Occipital lobe (tissue), 2 donors: ENCODE measurements around the gene IL17RD. TPM values are rescaled to one million over a fixed set of nuclear protein-coding genes. Genes with fewer than 3 reads are reported as not detected.
"Not testable (repeated sequence)": the region's sequence is repeated elsewhere in the genome, so short reads cannot be mapped to it uniquely, and the experiment has no call there.

Experiments
- DNase-seq: peaks from one replicate; lab custom pipeline; 2025; lab: John Stamatoyannopoulos, UW
- total RNA-seq: library from RNA; depleted of rRNA; stranded (reverse); fragments of >200 nt; gene quantifications from one replicate; pipeline ENCODE4 v1.2.3, GENCODE V29; 2014

The IL17RD gene
- total RNA-seq, 1 donor from 2014 or later = 38.1 TPM

DNA sequence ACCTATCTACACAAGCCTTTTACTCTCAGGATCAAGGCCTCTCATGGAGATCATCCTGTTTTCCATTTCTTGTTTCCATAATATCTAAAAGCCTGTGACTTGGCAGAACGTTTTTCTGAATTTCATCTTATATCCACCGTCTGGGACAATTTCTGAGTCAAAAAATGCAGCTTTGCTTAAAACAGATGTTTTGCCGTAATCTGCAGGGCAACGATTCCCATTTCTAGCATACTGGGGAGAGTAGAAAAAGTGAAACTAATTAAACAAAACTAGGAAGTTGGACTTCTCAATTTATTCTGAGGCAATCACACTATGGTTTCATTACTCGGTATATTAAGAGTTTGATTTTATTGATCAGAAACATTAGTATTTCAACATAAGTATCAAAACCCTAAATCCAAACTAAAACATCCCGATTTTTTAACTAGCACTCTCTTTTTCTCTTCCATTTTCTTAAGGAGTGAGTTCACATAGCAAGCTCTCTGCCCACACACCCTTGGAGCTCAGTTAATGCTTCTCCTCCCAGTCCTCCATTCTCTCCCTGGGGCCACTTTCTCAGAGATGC is 71.1 kb downstream of the IL17RD start:
- no peak for DNase-seq

DNA sequence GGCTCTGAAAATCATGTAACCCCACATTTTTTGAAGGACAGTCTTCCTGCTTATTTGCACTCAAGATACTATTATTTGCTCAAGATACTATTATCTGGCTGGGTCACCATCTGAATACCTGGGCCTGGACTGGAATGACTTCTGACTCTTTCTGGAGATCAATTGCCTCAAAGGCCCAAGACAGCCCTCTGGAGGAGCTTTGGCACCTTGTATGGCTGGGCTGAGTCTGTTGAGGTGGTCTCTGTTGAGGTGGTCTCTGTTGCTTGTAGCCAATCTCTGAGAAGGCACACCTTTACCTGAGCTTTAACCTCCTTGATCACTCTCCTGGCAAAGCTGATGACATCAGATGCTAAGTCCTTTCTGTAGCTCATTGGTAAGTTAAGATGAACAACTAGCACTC is 71.7 kb downstream of the IL17RD start:
- no peak for DNase-seq

DNA sequence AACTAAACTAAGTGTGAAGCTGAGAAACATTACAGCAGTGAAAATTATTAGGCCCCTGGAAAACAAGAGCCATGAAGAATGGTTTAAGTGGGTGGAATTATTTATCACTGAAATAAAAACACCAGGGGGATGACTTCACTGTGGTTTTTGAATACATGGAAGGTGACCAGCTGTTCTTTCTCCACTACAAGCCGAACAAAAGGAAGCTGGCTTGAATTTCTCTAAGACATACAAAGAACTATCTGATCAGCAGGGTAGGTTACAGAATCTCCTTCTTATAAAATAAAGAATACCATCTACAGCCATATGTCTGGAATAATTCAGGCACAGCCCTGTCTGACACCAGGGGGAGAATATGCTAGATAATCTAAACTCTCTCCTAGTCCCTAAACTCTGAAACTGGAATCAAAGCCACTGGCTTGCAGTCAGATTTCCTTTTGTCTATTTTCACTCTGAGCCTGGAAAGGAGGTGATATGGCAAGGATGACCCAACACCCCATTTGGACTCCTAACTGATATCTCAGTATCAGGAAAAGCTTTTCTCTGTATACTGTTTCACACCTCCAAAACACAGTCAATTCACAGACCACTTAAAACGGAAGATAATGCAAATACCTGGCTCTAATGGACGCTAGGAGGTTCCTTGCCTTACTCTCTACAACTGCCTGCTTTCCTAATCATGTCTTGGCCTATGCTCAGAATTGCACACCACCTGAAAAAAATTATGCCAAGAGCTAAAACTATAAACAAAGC is 73.5 kb downstream of the IL17RD start:
- DNase-seq = no peak

GRCh38 chr3:57089043-57089442 is 76.1 kb downstream of the IL17RD start:
- DNase-seq = no peak

GRCh38 chr3:57088503-57088902 is 76.7 kb downstream of the IL17RD start:
- DNase-seq = no peak

DNA sequence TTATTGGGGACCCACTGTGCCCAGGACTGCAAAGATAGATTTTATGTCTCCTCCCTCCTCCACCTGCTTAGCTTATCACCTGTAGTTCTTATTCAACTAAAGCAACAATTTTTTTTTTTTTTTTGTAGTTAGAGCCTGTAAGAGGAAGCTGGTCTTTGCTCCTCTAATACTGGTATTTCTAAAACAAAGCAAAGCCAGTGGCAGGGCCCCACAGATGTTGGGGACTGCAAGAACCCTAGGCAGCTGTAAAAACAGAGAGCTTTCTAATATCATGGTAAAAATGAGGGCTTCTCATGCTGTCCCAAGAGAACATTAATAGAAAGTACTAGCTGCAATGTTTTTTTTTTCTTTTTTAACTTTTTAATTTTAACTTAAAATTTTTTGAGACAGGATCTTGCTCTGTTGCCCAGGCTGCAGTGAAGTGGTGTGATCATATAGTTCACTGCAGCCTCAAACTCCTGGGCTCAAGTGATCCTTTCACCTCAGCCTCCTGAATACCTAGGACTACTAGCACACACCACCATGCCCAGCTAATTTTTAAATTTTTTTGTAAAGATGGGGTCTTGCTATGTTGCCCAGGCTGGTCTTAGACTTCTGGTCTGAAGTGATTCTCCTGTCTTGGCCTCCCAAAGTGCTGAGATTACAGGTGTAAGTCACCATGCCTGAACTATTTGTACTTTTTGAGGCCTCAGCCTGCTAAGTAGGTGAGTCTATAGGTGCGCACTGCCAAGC is 77.6 kb downstream of the IL17RD start:
- no peak for DNase-seq

DNA sequence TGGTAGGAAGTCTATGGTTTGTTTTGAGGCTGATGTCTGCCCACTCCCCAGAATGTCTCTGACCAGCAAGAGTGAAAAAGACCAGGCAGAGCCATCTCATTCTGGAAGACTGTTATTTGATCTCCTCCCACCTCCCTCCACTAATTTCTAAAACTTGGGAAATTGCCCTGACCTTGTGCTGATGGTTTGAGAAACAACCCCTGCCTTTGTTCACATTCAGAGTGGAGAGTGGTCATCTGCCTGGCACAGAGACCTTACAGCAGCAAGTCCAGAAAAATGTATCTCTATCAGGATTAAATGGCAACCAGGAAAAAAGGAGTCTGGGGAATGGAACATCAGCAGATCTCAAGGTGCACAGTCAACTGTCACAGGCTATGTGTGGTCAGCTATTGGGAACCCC is 79.0 kb downstream of the IL17RD start:
- no peak for DNase-seq

GRCh38 chr3:57085211-57085610 is 79.9 kb downstream of the IL17RD start:
- no peak for DNase-seq

DNA sequence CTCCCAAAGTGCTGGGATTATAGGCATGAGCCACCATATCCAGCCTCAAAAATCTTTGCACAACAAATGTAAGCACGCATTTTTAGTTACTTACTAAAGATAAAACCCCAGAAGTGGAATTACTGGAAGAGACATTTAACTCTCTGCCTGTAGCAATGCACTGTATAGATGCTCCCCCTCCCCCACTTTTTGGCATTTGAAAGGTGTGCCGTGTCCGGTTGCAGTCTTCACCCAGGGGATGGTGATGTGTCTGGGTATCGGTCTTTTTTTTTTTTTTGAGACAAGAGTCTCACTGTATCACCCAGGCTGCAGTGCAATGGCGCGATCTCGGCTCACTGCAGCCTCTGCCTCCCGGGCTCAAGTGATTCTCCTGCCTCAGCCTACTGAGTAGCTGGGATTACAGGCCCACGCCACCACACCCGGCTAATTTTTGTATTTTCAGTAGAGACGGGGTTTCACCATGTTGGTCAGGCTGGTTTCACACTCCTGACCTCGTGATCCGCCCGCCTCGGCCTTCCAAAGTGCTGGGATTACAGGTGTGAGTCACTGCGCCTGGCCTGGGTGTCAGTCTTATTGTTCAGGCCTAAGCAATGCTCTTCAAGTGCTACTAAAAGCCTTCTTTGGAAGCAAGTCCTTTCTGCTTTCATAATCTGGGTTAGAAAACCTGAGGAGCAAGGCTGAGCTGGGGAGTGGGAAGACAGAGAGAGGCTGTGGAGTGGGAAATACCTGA is 81.7 kb downstream of the IL17RD start:
- not testable (repeated sequence) for DNase-seq

GRCh38 chr3:57082481-57082880 is 82.7 kb downstream of the IL17RD start:
- DNase-seq = no peak

- no peak for DNase-seq
Measured at GRCh38 chr3:57081173-57081572, 84.0 kb downstream of the IL17RD start.

DNA sequence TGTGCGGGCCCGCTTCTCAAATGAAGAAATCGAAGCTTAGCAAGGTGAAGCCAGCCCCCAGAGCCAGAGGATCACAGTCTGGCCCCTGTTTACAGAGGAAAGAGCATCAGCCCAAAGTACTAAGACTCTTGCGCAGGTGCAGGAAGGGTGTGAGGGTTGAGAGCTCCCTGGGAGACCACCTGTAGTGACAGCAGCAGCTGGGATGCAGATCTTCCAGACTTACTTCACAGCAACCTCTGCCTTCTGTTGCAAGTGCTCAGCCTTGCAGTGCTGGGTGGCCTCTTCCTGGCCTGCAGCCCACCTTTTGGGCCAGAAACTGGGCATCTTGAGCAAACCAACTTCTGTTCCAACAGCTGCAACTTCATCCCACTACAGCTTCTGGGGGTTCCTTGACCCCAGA is 85.0 kb downstream of the IL17RD start:
- no peak for DNase-seq

GRCh38 chr3:57079474-57079831 is 85.7 kb downstream of the IL17RD start:
- DNase-seq = no peak

GRCh38 chr3:57078635-57079473 is 86.3 kb downstream of the IL17RD start:
- no peak for DNase-seq

- DNase-seq = no peak
Measured at GRCh38 chr3:57078344-57078634, 86.9 kb downstream of the IL17RD start.

DNA sequence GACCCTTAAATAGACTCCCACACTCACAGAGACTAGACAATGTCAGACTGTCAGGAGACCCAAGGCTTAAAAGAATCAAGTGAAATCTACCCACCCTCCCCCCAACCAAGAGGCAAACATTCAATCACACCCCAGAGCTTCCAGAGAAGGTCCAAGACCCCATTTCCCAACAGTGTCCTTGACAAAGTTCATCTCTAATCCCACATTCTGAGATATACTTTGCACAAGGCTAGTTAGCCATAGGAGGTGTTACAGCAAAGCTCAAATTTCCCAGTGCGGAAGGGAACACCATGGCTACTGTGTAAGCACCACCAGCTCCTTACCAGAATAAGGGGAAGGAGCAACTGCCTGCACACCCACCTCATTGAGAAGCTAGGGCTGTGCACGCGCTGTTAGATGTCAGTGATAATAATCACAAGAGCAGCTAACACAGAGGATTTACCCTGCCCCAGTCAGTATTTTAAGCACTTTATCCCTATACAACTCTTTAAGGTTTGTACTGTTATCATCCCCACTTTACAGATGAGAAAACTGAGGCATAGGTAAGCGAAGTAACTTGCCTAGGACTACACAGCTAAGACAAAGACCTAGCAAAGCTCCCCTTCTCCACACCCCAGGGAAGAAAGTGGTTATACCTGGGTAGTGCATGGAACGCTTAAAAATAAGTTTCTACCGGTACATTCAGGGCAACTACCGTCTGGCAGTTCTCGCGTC is 87.4 kb downstream of the IL17RD start:
- no peak for DNase-seq

GRCh38 chr3:57076422-57076951 is 88.7 kb downstream of the IL17RD start:
- no peak for DNase-seq

DNA sequence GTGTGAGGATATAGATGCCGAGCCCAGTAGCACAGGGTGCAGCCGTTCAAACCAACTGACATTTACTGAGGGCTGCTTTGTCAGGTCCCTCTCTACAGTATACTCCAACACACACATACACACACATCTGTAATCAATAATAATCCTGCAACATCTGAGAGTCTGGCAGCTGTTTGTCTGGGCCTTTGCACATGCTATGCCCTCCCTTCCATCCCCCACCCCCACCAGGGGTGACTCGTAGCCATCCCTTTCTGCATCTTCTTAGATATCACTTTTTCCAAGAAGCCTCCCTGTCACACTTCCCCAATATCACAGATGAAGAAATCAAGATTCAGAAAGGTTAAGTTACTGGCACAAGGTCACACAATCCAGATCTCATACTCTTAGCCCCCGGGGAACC is 91.0 kb downstream of the IL17RD start:
- no peak for DNase-seq

GRCh38 chr3:57073628-57074027 is 91.5 kb downstream of the IL17RD start:
- DNase-seq = no peak

DNA sequence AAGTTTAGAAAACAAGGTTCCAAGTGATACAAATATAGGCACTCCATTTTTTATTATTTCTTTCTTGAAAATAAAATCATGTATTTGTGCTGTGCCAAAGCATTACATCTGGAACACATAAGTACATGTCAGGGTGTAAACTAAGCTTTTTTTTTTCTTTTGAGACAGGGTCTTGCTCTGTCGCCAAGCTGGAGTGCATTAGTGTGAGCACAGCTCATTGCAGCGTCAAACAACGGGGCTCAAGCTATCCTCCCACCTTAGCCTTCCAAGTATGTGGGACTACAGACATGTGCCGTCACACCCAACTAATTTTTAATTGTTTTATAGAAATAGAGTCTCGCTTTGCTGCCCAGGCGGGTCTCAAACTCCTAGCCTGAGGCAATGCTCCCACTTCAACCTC is 95.7 kb downstream of the IL17RD start:
- DNase-seq = no peak
